K562 (cell line): ENCODE results near the gene CUEDC2. TPM values are rescaled to one million over a fixed set of nuclear protein-coding genes. Genes with fewer than 3 reads are reported as not detected.

Source experiments
- BDP1 ChIP-seq: IDR thresholded peaks from 3 replicates; pipeline ENCODE4 v1.6.1; 2011; ENCODE audit not compliant: insufficient read length, insufficient read depth
- DDX20 ChIP-seq: fragments of 450-650 bp; IDR thresholded peaks from 2 replicates; pipeline ENCODE4 v1.6.1; 2016; ENCODE audit warnings: missing genetic modification characterization, low read depth, mild to moderate bottlenecking, missing compliant biosample characterization, moderate library complexity
- GTF2F1 ChIP-seq: IDR thresholded peaks from 2 replicates; pipeline ENCODE4 v1.6.1; 2011; ENCODE audit warnings: low read depth, low read length, improper control_type of control experiment
- MEF2D ChIP-seq: conservative IDR thresholded peaks from 2 replicates; pipeline ENCODE4 v1.6.1; 2016; ENCODE audit warnings: low read depth, missing genetic modification characterization, missing compliant biosample characterization
- PURB ChIP-seq: sonication (generic); formaldehyde crosslinking; IDR thresholded peaks from 2 replicates; pipeline ENCODE4 v1.9.0; 2021; ENCODE audit warnings: low read depth, mild to moderate bottlenecking, missing genetic modification reagents
- RBFOX2 ChIP-seq: fragments of 200-400 bp; formaldehyde crosslinking; IDR thresholded peaks from 2 replicates; pipeline ENCODE4 v1.6.1; 2017; ENCODE audit warnings: low read depth, mild to moderate bottlenecking, low read length, moderate library complexity
- ZBED1 ChIP-seq: IDR thresholded peaks from 2 replicates; pipeline ENCODE4 v1.6.1; 2014
- ZNF444 ChIP-seq: fragments of 250-450 bp; sonication (Bioruptor Pico); IDR thresholded peaks from 2 replicates; pipeline ENCODE4 v1.4.0; 2020; ENCODE audit warnings: mild to moderate bottlenecking, moderate library complexity
- ZNF551 ChIP-seq: fragments of 250-450 bp; sonication (Bioruptor Pico); IDR thresholded peaks from 2 replicates; pipeline ENCODE4 v1.5.0; 2021; ENCODE audit warnings: mild to moderate bottlenecking, moderate library complexity
- polyA plus RNA-seq, 8 experiments: library from polyadenylated mRNA; depleted of rRNA in 4 of 8; stranded (reverse) in 5 of 8; unstranded in 3 of 8; fragments of >200 nt; fragmentation: Nextera tagmentation in 2 of 8; fragmentation: Illumina TruSeq in 1 of 8; extraction: Ambion mirVana in 2 of 8; extraction: Trizol in 1 of 8; gene quantifications; 2 replicates each; pipeline versions ENCODE4 v1.2.1 to v1.2.3, GENCODE V29; 2011 to 2014; ENCODE audit warnings: inconsistent platforms in 1 of 8, missing spikeins in 1 of 8
- total RNA-seq, 7 experiments: library from RNA; depleted of rRNA in 6 of 7; stranded (reverse); fragments of >200 nt in 6 of 7; fragmentation: Illumina TruSeq in 2 of 7; extraction: Trizol in 2 of 7; gene quantifications; 2 replicates each; pipeline versions ENCODE4 v1.2.1 to v1.2.3, GENCODE V29; 2011 to 2021; ENCODE audit warnings: low replicate concordance in 1 of 7
- TF ChIP-seq, protein P1 (sequence below): fragments of 450-650 bp; IDR thresholded peaks from 2 replicates; pipeline ENCODE4 v1.6.1; 2018; ENCODE audit not compliant: partially characterized antibody
- TF ChIP-seq, protein P2 (sequence below): fragments of 450-650 bp; IDR thresholded peaks from 2 replicates; pipeline ENCODE4 v1.6.1; 2016
- TF ChIP-seq, protein P3 (sequence below): fragments of 250-450 bp; sonication (Bioruptor Pico); IDR thresholded peaks from 2 replicates; pipeline ENCODE4 v1.9.0; 2021; ENCODE audit warnings: mild to moderate bottlenecking, inconsistent platforms
- TF ChIP-seq, protein P4 (sequence below), 2 experiments: fragments of 450-650 bp; conservative IDR thresholded peaks; 2 replicates each; pipeline ENCODE4 v1.6.1; 2017; ENCODE audit warnings: mild to moderate bottlenecking in 2 of 2, moderate library complexity in 2 of 2
- TF ChIP-seq, protein P5 (sequence below): sonication (generic); formaldehyde crosslinking; IDR thresholded peaks from 2 replicates; pipeline ENCODE4 v1.9.0; 2022; ENCODE audit warnings: mild to moderate bottlenecking, missing genetic modification reagents

CUEDC2 gene
- total and polyA plus RNA-seq, 9 of the 15 experiments (the other 6 are each of a cell fraction or from before 2014, with no cell fraction given) = 8.5 to 48.9 (median 27.4) TPM

DNA sequence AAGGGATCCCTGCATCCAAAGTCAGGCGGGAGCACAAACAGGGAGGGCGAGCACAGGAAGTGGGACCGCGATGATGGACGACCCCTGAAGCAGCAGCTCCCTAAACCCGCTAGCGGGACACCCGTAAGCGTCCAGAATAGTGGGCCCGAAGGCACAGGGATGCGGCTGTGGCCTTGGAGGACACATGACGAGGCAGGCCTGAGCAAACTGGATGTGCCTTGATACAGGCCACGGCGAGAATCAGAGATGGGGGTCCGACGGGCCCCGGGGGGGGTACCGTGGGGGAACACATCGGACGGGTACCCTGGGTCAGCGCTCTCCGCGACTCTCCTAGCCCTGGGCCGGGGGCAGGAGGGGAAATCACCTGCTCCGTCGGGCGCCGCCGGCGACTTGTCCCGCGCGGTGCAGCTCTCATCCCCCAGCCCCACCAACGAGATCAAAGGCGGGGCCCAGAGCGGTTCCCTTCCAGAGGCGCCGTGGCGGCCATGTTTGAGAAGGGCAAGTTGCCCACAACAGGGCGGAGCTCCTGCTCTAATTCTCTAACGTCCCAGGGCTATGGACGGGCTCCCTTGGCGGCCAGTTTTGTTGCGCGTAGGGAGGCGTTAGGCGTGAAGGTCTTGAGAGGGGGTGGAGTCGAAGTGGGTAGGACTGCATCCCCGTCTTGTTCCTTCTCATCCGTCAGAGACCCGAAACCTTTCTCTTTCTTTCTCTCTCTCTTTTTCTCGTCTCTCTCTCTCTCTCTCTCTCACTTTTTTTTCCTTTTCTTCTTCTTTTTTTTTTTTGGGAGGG, at the start of gene CUEDC2 (continued):
- TF ChIP-seq, protein P1, sequence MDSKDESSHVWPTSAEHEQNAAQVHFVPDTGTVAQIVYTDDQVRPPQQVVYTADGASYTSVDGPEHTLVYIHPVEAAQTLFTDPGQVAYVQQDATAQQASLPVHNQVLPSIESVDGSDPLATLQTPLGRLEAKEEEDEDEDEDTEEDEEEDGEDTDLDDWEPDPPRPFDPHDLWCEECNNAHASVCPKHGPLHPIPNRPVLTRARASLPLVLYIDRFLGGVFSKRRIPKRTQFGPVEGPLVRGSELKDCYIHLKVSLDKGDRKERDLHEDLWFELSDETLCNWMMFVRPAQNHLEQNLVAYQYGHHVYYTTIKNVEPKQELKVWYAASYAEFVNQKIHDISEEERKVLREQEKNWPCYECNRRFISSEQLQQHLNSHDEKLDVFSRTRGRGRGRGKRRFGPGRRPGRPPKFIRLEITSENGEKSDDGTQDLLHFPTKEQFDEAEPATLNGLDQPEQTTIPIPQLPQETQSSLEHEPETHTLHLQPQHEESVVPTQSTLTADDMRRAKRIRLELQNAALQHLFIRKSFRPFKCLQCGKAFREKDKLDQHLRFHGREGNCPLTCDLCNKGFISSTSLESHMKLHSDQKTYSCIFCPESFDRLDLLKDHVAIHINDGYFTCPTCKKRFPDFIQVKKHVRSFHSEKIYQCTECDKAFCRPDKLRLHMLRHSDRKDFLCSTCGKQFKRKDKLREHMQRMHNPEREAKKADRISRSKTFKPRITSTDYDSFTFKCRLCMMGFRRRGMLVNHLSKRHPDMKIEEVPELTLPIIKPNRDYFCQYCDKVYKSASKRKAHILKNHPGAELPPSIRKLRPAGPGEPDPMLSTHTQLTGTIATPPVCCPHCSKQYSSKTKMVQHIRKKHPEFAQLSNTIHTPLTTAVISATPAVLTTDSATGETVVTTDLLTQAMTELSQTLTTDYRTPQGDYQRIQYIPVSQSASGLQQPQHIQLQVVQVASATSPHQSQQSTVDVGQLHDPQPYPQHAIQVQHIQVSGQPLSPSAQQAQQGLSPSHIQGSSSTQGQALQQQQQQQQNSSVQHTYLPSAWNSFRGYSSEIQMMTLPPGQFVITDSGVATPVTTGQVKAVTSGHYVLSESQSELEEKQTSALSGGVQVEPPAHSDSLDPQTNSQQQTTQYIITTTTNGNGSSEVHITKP = peak; percentile 70
- TF ChIP-seq, protein P2, sequence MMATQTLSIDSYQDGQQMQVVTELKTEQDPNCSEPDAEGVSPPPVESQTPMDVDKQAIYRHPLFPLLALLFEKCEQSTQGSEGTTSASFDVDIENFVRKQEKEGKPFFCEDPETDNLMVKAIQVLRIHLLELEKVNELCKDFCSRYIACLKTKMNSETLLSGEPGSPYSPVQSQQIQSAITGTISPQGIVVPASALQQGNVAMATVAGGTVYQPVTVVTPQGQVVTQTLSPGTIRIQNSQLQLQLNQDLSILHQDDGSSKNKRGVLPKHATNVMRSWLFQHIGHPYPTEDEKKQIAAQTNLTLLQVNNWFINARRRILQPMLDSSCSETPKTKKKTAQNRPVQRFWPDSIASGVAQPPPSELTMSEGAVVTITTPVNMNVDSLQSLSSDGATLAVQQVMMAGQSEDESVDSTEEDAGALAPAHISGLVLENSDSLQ = no peak
- TF ChIP-seq DDX20 (tag) (no peak), GTF2F1 (no peak; the same call in 1 of the 2 replicates), RBFOX2 (peak; percentile 88), ZNF551 (CRISPR knock-in tag) (no peak), ZNF444 (CRISPR knock-in tag) (no peak), PURB (CRISPR knock-in tag) (no peak), MEF2D (tag) (no peak), ZBED1 (no peak), BDP1 (no peak)
- TF ChIP-seq, protein P3, sequence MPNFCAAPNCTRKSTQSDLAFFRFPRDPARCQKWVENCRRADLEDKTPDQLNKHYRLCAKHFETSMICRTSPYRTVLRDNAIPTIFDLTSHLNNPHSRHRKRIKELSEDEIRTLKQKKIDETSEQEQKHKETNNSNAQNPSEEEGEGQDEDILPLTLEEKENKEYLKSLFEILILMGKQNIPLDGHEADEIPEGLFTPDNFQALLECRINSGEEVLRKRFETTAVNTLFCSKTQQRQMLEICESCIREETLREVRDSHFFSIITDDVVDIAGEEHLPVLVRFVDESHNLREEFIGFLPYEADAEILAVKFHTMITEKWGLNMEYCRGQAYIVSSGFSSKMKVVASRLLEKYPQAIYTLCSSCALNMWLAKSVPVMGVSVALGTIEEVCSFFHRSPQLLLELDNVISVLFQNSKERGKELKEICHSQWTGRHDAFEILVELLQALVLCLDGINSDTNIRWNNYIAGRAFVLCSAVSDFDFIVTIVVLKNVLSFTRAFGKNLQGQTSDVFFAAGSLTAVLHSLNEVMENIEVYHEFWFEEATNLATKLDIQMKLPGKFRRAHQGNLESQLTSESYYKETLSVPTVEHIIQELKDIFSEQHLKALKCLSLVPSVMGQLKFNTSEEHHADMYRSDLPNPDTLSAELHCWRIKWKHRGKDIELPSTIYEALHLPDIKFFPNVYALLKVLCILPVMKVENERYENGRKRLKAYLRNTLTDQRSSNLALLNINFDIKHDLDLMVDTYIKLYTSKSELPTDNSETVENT = 0 out of 2 replicates have a peak, but pooled peaks have one; percentile 60
- TF ChIP-seq, protein P4, sequence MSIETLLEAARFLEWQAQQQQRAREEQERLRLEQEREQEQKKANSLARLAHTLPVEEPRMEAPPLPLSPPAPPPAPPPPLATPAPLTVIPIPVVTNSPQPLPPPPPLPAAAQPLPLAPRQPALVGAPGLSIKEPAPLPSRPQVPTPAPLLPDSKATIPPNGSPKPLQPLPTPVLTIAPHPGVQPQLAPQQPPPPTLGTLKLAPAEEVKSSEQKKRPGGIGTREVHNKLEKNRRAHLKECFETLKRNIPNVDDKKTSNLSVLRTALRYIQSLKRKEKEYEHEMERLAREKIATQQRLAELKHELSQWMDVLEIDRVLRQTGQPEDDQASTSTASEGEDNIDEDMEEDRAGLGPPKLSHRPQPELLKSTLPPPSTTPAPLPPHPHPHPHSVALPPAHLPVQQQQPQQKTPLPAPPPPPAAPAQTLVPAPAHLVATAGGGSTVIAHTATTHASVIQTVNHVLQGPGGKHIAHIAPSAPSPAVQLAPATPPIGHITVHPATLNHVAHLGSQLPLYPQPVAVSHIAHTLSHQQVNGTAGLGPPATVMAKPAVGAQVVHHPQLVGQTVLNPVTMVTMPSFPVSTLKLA (conservative IDR thresholded peaks at IDR 0.05) = peak in 1 of 2 experiments; percentile 62; a peak in 3 of 4 replicates
- TF ChIP-seq, protein P5, sequence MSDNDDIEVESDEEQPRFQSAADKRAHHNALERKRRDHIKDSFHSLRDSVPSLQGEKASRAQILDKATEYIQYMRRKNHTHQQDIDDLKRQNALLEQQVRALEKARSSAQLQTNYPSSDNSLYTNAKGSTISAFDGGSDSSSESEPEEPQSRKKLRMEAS (CRISPR knock-in tag) = no peak
